Gastrocnemius medialis (tissue), 4 donors: ENCODE results near the gene MRPL30.

Experiments used
- POLR2A ChIP-seq, 2 donors: fragments of 450-650 bp; IDR thresholded peaks; one replicate each; pipeline ENCODE4 v1.6.1; 2017; ENCODE audit warnings: antibody characterized with exemption in 2 of 2, mild to moderate bottlenecking in 2 of 2, moderate library complexity in 2 of 2
- TF ChIP-seq, protein P1 (sequence below), 5 experiments: fragments of 450-650 bp in 3 of 5; fragments of 200-600 bp in 2 of 5; sonication (generic) in 2 of 5; IDR thresholded peaks in 4 of 5; conservative IDR thresholded peaks in 1 of 5; 1 replicate in 4 of 5; 2 replicates in 1 of 5; pipeline ENCODE4 v1.5.1; 2016 to 2019; ENCODE audit warnings: antibody characterized with exemption in 5 of 5, mild to moderate bottlenecking in 3 of 5, moderate library complexity in 3 of 5

DNA sequence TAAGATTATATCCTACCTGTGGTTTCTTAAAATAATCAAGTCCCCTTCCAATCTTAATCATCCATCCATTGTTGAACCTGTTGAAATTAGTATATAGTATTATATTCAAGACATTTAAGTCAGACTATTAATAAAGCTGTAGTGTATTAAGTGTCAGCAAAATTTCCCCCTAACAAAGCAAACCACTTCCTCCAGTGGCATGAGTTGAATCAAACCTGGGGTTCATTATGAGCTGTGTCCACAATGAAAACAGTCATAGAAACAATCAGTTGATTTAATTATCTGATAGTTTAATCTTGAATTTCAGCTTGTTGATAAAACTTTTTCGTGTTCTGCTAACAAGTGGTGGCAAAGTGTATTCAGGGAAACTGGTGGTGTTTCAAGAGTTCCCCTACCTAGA, 11.4 kb upstream of the MRPL30 start:
- TF ChIP-seq, protein P1, sequence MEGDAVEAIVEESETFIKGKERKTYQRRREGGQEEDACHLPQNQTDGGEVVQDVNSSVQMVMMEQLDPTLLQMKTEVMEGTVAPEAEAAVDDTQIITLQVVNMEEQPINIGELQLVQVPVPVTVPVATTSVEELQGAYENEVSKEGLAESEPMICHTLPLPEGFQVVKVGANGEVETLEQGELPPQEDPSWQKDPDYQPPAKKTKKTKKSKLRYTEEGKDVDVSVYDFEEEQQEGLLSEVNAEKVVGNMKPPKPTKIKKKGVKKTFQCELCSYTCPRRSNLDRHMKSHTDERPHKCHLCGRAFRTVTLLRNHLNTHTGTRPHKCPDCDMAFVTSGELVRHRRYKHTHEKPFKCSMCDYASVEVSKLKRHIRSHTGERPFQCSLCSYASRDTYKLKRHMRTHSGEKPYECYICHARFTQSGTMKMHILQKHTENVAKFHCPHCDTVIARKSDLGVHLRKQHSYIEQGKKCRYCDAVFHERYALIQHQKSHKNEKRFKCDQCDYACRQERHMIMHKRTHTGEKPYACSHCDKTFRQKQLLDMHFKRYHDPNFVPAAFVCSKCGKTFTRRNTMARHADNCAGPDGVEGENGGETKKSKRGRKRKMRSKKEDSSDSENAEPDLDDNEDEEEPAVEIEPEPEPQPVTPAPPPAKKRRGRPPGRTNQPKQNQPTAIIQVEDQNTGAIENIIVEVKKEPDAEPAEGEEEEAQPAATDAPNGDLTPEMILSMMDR (IDR thresholded peaks at IDR 0.05 in 4 of 5, conservative IDR thresholded peaks at IDR 0.05 in 1 of 5): no peak
- no peak for TF ChIP-seq POLR2A (IDR thresholded peaks at IDR 0.05)
